Measurements from ENCODE around the gene RGS7.

RGS7 gene

GRCh38 chr1:241274693-241275092 lies 82.3 kb downstream of the RGS7 start:
- H2AFZ ChIP-seq (ENCODE audit: low read length): no peak overlapping the region
- H3K27me3 ChIP-seq (ENCODE audit: insufficient read depth, low read length, poor library complexity, severe bottlenecking): no peaks in the 10 kb centered on the region
- H4K20me1 ChIP-seq (ENCODE audit: insufficient read depth, low read length, poor library complexity, severe bottlenecking): no peaks in the 10 kb centered on the region
- no peak overlapping the region for H3K4me2 ChIP-seq (ENCODE audit: low read depth, low read length, poor library complexity, severe bottlenecking)
- no peak for TF ChIP-seq EZH2phosphoT487 (IDR thresholded peaks at IDR 0.05; ENCODE audit: borderline replicate concordance)
- TF ChIP-seq, protein P1, sequence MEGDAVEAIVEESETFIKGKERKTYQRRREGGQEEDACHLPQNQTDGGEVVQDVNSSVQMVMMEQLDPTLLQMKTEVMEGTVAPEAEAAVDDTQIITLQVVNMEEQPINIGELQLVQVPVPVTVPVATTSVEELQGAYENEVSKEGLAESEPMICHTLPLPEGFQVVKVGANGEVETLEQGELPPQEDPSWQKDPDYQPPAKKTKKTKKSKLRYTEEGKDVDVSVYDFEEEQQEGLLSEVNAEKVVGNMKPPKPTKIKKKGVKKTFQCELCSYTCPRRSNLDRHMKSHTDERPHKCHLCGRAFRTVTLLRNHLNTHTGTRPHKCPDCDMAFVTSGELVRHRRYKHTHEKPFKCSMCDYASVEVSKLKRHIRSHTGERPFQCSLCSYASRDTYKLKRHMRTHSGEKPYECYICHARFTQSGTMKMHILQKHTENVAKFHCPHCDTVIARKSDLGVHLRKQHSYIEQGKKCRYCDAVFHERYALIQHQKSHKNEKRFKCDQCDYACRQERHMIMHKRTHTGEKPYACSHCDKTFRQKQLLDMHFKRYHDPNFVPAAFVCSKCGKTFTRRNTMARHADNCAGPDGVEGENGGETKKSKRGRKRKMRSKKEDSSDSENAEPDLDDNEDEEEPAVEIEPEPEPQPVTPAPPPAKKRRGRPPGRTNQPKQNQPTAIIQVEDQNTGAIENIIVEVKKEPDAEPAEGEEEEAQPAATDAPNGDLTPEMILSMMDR (conservative IDR thresholded peaks at IDR 0.05; ENCODE audit: low read length): no peak
- H3K9me2 ChIP-seq (replicated peaks; ENCODE audit: low read depth, low read length): no peaks in the 10 kb centered on the region
- peaks cover 6% of the 10 kb centered on the region; the same call in 1 of the 2 replicates for H3K9me3 ChIP-seq (ENCODE audit: insufficient read depth, low read depth, low read length)
- H3K4me3 ChIP-seq (ENCODE audit: low read length, poor library complexity, severe bottlenecking): no peak overlapping the region
- no peaks in the 10 kb centered on the region for H3K4me1 ChIP-seq (ENCODE audit: insufficient read depth, low read length, poor library complexity, severe bottlenecking)
- H3K9ac ChIP-seq (ENCODE audit: low read depth, low read length, poor library complexity, severe bottlenecking): no peak overlapping the region
- no peaks in the 10 kb centered on the region for H3K36me3 ChIP-seq (ENCODE audit: insufficient read depth, low read length)
- no peaks in the 10 kb centered on the region for H3F3A ChIP-seq (ENCODE audit: low read depth)
- H3K79me2 ChIP-seq (ENCODE audit: insufficient read depth, low read length): no peaks in the 10 kb centered on the region

GRCh38 chr1:241272828-241273227 lies 84.2 kb downstream of the RGS7 start:
- Histone ChIP-seq H3K9ac (ENCODE audit: low read depth, low read length, poor library complexity, severe bottlenecking) (no peak overlapping the region), H3K36me3 (ENCODE audit: insufficient read depth, low read length) (no peaks in the 10 kb centered on the region), H3K4me1 (ENCODE audit: insufficient read depth, low read length, poor library complexity, severe bottlenecking) (no peaks in the 10 kb centered on the region), H3K9me2 (replicated peaks; ENCODE audit: low read depth, low read length) (no peaks in the 10 kb centered on the region), H3K9me3 (ENCODE audit: insufficient read depth, low read depth, low read length) (peaks cover 6% of the 10 kb centered on the region; the same call in 1 of the 2 replicates), H3K79me2 (ENCODE audit: insufficient read depth, low read length) (no peaks in the 10 kb centered on the region), H4K20me1 (ENCODE audit: insufficient read depth, low read length, poor library complexity, severe bottlenecking) (no peaks in the 10 kb centered on the region), H3K4me2 (ENCODE audit: low read depth, low read length, poor library complexity, severe bottlenecking) (no peak overlapping the region), H3K4me3 (ENCODE audit: low read length, poor library complexity, severe bottlenecking) (no peak overlapping the region), H2AFZ (ENCODE audit: low read length) (no peak overlapping the region), H3K27me3 (ENCODE audit: insufficient read depth, low read length, poor library complexity, severe bottlenecking) (no peaks in the 10 kb centered on the region), H3F3A (ENCODE audit: low read depth) (no peaks in the 10 kb centered on the region)
- no peak for TF ChIP-seq EZH2phosphoT487 (IDR thresholded peaks at IDR 0.05; ENCODE audit: borderline replicate concordance)
- TF ChIP-seq, protein P1 (conservative IDR thresholded peaks at IDR 0.05; ENCODE audit: low read length): no peak

- H2AFZ ChIP-seq (ENCODE audit: low read length): no peak overlapping the region
- H3K9ac ChIP-seq (ENCODE audit: low read depth, low read length, poor library complexity, severe bottlenecking): no peak overlapping the region
- H3F3A ChIP-seq (ENCODE audit: low read depth): no peaks in the 10 kb centered on the region
- no peaks in the 10 kb centered on the region for H3K79me2 ChIP-seq (ENCODE audit: insufficient read depth, low read length)
- no peaks in the 10 kb centered on the region for H3K36me3 ChIP-seq (ENCODE audit: insufficient read depth, low read length)
- no peaks in the 10 kb centered on the region for H3K27me3 ChIP-seq (ENCODE audit: insufficient read depth, low read length, poor library complexity, severe bottlenecking)
- no peak overlapping the region for H3K4me2 ChIP-seq (ENCODE audit: low read depth, low read length, poor library complexity, severe bottlenecking)
- no peaks in the 10 kb centered on the region for H3K4me1 ChIP-seq (ENCODE audit: insufficient read depth, low read length, poor library complexity, severe bottlenecking)
- H4K20me1 ChIP-seq (ENCODE audit: insufficient read depth, low read length, poor library complexity, severe bottlenecking): no peaks in the 10 kb centered on the region
- H3K9me3 ChIP-seq (ENCODE audit: insufficient read depth, low read depth, low read length): peaks cover 11% of the 10 kb centered on the region; the same call in 1 of the 2 replicates
- H3K9me2 ChIP-seq (replicated peaks; ENCODE audit: low read depth, low read length): no peaks in the 10 kb centered on the region
- no peak overlapping the region for H3K4me3 ChIP-seq (ENCODE audit: low read length, poor library complexity, severe bottlenecking)
- TF ChIP-seq, protein P1 (conservative IDR thresholded peaks at IDR 0.05; ENCODE audit: low read length): no peak
- TF ChIP-seq EZH2phosphoT487 (IDR thresholded peaks at IDR 0.05; ENCODE audit: borderline replicate concordance): no peak
These were observed 85.6 kb downstream of the RGS7 start for GRCh38 chr1:241271427-241271826.
